GM19452 (cell line): ENCODE results near the gene SEBOX.

Source experiments
- ATAC-seq: cut with Tn5 transposase; IDR thresholded peaks from one replicate; pipeline ENCODE4 v1.9.1; 2021; ENCODE audit not compliant: unreplicated experiment

SEBOX gene

DNA sequence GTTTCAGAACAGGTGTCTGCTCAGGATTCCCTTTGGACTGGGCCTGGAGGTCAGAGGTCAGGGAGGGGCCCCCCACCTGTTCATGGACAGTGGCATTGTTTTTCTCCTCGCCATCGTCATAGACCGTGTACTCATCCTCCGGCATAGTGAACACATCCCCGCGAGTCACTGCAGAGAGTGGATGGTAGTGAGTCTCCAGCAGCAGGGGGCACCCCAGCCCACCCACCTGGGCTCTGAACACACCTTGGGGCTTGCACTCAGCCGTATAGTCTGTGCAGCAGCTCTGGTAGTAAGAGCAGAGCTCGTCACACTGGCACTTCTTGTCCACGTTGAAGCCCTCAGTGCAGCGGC is 4.7 kb upstream of the SEBOX start:
- no peak for ATAC-seq

DNA sequence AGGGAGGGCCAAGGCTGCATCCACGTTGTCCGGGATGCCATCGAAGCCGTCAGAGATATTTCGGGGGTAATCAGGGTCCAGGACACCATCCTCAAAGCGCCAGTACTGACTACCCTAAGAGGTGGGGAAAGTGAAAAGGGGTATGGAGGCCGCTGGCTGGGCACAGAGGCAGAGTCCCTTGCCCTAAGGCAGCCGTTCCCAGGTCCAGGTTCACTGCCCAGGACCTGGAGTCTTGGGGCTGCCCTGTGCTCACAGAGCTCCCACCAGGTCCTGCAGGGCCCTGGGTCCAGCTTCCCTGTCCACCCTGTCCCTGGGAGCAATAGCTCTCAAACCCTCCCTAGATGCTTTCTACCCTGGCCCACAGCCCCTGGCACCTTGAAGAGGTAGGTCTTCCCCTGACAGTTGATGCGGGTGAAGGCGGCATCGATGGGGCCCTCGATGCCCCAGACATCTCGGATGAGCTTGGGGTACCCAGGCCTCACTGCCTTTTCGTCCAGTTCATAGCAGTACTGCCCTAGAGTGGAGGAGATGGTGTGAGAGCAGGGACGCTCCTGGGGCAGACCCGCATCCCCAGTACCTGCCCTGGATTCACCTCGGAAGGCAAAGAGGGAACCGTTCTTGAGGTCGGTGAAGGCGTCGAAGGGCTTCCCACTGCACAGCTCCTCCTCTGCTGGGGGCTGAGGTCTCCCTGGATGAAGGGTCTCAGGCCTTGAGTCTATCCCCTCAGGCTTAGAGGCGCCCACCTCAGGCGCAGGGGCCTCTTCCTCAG is 4.1 kb upstream of the SEBOX start:
- no peak for ATAC-seq

- no peak for ATAC-seq
These were observed 3.4 kb upstream of the SEBOX start for GRCh38 chr17:28368306-28368831.

DNA sequence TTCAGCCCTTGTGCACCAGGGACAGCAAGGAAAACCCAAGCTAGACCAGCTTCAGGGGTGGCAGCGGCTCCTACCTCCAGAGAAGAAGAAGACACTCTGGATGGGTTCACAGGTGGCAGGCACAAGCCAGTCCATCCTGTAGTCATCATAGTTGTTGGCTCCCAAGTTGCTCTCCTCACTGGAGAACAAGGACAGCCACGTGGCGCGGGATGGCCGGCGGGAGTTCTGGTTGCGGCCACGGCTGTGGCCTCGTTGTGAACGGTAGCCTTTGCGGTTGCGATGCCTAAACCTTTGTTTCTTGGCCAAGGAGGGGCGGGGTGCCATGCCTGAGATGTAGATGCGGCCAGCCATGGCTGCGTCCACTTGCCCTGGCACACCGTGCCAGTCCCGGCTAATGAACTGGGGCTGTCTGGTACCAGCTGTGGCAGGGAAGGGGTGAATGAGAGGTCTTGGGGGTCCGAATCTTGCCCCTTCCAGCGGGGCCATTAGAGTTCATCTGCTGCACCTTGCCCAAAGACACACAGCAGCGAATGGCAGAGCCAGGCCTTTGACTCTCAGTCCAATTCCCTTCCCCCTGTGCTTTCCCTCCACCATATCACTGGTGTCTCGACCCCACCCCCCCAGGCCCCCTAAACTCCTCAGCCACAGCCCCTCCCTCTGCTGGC is 2.8 kb upstream of the SEBOX start:
- no peak for ATAC-seq

GRCh38 chr17:28366605-28367004 is 1.6 kb upstream of the SEBOX start:
- no peak for ATAC-seq

DNA sequence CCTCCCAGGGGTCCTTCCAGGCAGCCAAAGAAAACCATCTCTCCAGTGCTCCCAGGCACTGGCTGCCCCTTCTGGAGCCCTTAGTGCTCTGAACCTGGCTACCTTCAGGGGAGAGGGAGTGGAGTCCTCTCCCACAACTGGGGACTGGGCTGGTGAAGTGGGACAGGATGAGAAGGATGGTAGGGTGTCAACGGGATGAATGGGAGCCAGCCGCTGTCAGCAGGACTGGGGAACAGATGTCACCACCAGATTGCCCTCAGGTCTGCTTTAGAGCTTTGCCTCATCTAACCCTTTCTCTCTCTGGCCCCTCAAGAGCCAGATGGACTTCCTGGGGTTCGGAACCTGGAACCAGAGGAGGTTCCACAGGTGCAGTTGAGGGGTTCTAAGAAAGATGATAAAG is 488 bp upstream of the SEBOX start:
- ATAC-seq = no peak

- no peak for ATAC-seq
These were observed 986 bp downstream of the SEBOX start for GRCh38 chr17:28363776-28364650.

DNA sequence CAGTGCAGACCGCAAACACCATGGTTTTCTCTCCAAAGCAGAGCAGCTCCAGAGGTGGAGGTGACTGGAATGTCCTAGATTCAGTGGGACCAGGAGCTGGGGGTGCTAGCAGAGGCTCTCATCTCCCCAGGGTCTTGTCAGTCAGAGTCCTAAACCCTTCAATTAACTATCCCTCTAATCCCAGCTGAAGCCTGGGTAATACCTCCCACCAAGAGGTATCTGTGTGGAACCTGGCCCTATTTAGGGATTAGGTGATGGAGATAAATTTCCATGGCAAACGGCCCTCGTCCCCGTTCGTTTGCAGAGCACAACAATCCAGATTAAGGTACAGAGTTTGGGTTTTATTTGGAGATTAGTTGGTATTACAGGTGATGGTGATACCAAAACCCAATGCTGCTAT is 1.8 kb downstream of the SEBOX start:
- ATAC-seq = no peak

GRCh38 chr17:28357901-28358197 is 7.2 kb downstream of the SEBOX start:
- ATAC-seq = no peak

DNA sequence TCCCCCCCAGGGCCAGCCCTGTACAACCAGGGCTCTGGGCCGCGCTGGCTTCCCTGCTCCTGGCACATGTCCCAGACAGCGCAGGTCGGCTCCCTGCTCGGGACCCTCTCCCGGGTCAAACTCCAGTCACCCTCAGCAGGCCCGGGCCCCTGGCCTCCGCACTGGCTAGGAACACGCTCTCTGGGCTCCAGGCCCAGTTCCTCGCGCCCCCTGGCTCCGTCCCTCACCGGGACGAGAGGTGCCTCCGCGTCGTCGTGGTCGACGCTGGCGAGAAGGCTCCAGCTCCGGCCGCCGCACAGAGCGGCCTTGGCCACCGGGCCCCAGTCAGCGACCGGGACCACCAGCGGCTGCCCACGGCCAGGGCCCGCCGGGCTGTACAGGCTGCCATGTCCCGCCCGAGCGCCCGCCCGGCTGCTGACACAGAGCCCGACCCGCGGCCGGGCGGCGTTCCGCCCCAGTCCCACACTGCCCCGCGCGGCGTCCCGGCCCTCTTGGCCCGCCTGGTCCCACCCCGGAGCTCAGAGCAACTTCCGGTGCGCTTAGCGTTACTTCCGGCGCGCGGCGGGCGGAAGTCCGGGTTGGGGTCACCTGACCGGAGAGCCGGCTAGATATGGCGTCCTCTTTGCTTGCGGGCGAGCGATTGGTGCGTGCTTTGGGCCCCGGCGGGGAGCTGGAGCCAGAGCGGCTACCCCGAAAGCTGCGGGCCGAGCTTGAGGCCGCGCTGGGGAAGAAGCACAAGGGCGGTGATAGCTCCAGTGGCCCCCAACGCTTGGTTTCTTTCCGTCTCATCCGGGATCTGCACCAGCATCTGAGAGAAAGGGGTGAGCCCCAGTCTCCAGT is 7.7 kb downstream of the SEBOX start, which contains the start of gene POLDIP2:
TSS of gene POLDIP2 (minus strand) at position 467 of the 840 bp plus-strand sequence. CDS start at position 388, 79 bp downstream.
- peak; percentile 97 for ATAC-seq

DNA sequence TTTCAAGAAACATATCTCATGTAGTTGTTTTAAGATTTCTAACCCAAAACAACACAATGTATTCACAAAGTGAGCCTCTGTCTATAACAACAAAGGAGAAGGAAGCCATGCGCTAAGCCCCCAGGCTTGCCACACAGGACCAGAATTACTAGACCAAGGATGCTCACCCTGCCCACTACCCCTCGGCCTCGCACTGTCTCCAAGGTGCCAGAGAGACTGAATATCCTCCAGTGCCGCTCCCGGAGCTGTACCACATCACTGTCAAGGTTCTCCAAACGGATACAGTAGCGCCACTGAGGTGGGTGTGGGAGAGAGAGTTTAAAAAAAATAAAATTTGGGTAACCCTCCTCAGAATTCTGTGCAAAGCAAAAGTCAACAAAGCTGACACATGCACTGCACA is 14.7 kb downstream of the SEBOX start:
- no peak for ATAC-seq

GRCh38 chr17:28348979-28349378 is 16.0 kb downstream of the SEBOX start:
- ATAC-seq = no peak

DNA sequence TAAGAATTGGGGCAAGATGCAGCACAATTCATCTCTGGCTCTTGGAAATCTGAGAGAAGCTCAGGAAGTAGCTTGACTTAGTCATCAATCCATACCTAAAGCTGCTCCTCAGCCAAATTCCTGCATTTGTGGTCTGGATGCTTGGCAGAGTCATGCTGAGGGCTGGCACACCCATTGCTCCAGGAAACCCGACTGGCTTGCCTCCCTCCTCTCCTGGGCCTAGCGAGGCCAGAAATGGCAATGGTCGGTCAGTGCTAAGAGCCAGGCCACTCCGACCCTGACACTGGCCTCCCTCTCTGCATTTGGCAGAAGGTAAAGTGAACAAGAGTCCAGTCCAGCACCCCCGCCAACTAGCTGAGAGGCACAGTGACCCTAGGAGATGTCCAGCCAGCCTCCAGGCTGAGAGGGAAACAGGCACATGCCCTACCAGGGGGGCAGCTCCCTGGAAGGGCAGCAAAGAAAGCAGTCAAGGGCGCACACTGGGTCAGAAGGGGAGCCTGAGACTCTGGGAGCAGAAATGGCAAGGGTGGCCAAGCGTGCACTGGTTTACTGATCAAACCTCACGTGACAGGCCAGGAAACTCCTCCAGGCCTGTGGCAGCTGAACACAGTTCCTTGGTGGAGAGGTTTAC is 17.6 kb downstream of the SEBOX start:
- no peak for ATAC-seq

DNA sequence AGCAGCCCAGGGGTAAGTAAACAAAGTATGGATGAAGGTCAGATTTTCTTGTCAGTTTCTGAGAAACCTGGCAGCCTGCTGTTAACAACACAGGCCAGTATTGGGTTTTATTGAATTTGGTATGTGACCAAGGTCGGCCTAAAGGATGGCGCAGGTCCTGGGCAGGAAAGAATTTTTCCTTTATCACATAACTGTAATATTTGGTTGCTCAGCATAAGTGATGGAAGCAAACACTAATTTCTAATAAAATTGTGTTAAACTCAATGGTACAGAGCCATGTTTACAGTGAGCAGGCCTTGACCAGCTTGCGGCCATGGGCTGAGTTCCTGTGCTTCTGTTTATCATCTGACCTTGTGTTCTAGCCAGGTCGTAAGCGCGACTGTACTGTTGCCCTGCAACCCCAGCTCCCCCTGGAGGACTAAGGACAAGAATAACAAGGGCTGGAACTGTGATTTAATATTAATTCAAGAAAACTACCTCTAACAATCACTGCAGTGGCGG is 18.2 kb downstream of the SEBOX start:
- ATAC-seq = no peak

DNA sequence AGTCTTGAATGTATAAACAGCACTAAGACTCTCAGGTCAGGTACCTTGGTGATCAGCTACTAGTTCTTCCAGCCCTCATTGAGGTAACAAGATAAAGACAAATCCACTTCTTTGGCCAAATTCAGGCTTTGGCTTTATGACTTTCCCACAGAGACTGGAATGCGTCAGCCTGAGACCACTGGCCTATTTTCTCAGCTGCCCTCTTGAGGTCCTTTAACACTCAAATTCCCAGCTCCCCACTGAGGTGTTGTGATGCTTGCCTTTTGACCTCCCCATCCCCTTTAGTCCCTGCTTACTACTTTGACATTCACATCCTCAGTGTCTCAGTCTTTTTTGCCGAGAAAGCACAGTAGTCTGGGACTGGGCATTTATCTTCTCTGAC is 18.8 kb downstream of the SEBOX start:
- ATAC-seq = no peak

GRCh38 chr17:28345419-28346198 is 19.4 kb downstream of the SEBOX start:
- no peak for ATAC-seq

GRCh38 chr17:28344435-28344901 is 20.5 kb downstream of the SEBOX start:
- ATAC-seq = no peak

- no peak for ATAC-seq
These were observed 21.0 kb downstream of the SEBOX start for GRCh38 chr17:28344011-28344410.

DNA sequence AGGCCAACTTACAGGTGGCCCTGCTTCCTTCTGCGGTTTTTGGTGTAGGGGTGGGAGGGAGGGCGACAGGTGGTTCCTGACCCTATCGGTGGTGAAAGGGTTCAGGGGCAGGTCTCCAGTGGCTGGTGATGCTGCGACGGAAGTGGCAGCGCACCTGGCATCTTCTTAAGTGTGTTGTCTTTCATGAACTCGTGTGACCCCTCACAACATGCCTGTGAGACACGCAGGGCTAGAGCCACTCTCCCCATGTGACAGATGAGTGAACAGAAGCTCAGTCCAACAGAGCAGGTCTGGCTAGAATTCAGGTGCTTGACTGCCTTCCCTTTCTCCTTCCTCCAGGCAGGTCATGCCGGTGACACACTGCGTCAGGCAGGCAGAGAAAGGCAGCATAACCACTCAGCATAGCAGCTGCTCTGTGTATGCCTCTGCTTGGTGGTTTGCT is 21.5 kb downstream of the SEBOX start:
- ATAC-seq = no peak
